Measurements from ENCODE around the gene ISM1. TPM values are rescaled to one million over a fixed set of nuclear protein-coding genes. Genes with fewer than 3 reads are reported as not detected.

ISM1 gene
- total RNA-seq, 6 donors from 2014 or later: 2.2 to 7.4 (median 2.3) TPM; not detected in 1

DNA sequence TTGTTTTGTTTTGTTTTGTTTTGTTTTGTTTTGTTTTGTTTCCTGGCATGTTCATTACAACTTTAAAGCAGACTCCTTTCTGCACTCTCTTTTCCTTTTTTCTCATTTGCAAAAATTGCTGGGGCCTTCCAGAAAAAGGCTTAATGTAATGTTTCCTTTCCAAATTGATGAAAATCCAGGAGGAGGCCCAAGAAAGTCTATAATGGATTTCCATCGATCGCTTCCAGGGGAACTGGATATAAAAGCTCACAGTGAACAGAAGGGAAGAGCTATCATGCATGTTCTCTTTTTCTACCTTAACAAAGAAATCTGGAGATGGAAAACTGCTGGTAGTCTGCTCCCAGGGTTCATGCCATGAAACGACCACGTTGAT, 28.7 kb downstream of the ISM1 start:
- Histone ChIP-seq H3K36me3 (no peaks in the 10 kb centered on the region), H3K4me3 (no peak overlapping the region), H3K27me3 (no peaks in the 10 kb centered on the region), H3K27ac (no peak overlapping the region), H3K9me3 (no peaks in the 10 kb centered on the region), H3K4me1 (no peaks in the 10 kb centered on the region)
- DNase-seq (no peak), ATAC-seq (ENCODE audit: low FRiP score in 2 of 2) (no peak)
- 82 to 90% methylated on average over 4 of the region's 4 CpGs for WGBS, 2 donors
- TF ChIP-seq POLR2AphosphoS5 (IDR thresholded peaks at IDR 0.05) (no peak), EP300 (IDR thresholded peaks at IDR 0.05) (no peak), POLR2A (IDR thresholded peaks at IDR 0.05) (no peak)
- TF ChIP-seq, protein P1, sequence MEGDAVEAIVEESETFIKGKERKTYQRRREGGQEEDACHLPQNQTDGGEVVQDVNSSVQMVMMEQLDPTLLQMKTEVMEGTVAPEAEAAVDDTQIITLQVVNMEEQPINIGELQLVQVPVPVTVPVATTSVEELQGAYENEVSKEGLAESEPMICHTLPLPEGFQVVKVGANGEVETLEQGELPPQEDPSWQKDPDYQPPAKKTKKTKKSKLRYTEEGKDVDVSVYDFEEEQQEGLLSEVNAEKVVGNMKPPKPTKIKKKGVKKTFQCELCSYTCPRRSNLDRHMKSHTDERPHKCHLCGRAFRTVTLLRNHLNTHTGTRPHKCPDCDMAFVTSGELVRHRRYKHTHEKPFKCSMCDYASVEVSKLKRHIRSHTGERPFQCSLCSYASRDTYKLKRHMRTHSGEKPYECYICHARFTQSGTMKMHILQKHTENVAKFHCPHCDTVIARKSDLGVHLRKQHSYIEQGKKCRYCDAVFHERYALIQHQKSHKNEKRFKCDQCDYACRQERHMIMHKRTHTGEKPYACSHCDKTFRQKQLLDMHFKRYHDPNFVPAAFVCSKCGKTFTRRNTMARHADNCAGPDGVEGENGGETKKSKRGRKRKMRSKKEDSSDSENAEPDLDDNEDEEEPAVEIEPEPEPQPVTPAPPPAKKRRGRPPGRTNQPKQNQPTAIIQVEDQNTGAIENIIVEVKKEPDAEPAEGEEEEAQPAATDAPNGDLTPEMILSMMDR (IDR thresholded peaks at IDR 0.05): no peak

DNA sequence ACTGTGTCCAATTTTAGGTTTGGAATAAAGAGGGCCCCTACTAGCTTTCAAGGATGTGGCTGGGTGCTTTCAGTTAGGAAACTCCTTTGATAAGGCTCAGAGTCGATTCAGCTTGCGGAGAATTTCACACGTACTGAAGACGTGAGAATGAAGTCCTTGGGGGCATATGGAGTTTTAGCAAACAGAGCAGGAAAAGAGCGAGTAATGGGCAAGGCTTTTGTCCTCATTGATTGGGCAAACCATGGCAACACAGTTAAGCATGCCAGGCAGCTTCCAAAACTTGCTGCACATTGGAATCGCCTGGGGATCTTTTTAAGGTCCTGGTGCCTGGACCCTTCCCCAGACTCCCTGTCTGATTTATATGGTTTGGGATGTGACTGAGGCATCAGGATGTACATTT, 29.2 kb downstream of the ISM1 start:
- WGBS, 2 donors: 87 to 92% methylated on average over 6 of the region's 6 CpGs
- Histone ChIP-seq H3K27ac (no peak overlapping the region), H3K27me3 (no peaks in the 10 kb centered on the region), H3K9me3 (no peaks in the 10 kb centered on the region), H3K4me1 (no peaks in the 10 kb centered on the region), H3K36me3 (no peaks in the 10 kb centered on the region), H3K4me3 (no peak overlapping the region)
- no peak for ATAC-seq (ENCODE audit: low FRiP score in 2 of 2)
- no peak for DNase-seq
- no peak for TF ChIP-seq EP300 (IDR thresholded peaks at IDR 0.05)
- no peak for TF ChIP-seq POLR2AphosphoS5 (IDR thresholded peaks at IDR 0.05)
- no peak for TF ChIP-seq POLR2A (IDR thresholded peaks at IDR 0.05)
- TF ChIP-seq, protein P1 (IDR thresholded peaks at IDR 0.05): no peak

DNA sequence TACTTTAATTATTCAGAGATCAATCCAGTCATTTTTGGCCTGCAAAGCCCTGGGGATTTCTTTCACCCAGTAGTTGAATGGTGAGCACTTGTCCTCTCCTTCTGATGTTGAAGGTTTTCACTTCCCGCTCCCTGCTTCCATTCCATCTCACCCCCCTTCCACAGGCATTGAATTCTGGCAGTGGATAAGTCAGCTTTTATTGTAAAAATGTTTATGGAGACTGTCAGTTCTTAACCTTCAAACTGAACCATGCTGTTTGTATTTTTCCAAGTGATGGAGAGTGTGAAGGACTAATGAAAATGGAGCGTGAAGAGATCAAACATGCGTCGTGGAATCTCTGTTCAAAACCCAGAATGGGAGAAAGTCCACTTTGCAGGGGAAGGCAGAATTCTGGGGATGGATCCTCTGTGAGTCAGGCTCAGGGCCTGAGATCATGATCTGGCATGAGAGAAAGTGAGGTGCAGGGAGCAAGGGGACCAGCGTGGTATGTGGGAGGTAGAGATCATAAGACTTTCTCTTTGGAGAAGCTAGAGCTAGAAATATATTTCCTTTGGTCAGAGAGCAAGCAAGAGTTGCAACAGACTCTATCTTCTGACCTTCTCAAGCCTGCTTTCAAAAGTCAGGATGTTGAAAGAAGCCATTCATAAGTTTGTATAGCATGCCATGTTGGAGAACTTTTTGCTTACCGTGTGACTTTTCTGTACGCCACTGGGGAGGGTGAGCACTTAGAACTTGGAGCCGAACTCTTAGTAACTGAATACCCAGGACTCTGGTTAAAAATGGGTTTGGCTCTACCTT, 30.2 kb downstream of the ISM1 start:
- peak in 1 of 2 donors; percentile 7 for ATAC-seq (ENCODE audit: low FRiP score in 2 of 2)
- 76 to 78% methylated on average over 8 of the region's 8 CpGs for WGBS, 2 donors

DNA sequence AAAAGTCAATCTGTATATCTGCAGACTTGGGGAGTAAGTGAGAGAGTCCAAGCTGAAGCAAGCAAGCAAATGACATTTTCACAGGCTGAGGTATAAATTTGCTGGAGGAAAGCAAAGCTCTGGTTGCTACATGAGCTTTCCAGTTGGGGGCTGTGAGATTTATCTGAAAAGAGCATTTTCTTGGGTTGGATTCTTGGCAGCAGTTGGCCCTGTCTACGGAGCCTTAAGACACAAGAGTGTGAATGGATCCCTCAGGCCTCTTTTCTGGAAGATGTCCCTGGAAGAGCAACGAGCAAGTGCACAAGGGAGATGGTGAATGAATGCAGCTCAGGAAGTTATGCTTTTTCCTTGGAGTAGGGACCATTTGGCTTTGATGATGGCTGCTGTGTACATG, 30.8 kb downstream of the ISM1 start:
- H3K4me3 ChIP-seq: no peak overlapping the region
- no peak overlapping the region for H3K27ac ChIP-seq
- 68 to 73% methylated on average over 2 of the region's 2 CpGs for WGBS, 2 donors
- TF ChIP-seq POLR2AphosphoS5 (IDR thresholded peaks at IDR 0.05) (no peak), EP300 (IDR thresholded peaks at IDR 0.05) (no peak), POLR2A (IDR thresholded peaks at IDR 0.05) (no peak)
- TF ChIP-seq, protein P1 (IDR thresholded peaks at IDR 0.05): no peak
- no peak for ATAC-seq (ENCODE audit: low FRiP score in 2 of 2)
- H3K27me3 ChIP-seq: no peaks in the 10 kb centered on the region
- no peaks in the 10 kb centered on the region for H3K4me1 ChIP-seq
- no peak for DNase-seq
- no peaks in the 10 kb centered on the region for H3K9me3 ChIP-seq
- H3K36me3 ChIP-seq: no peaks in the 10 kb centered on the region

More for the DNA sequence above, 30.2 kb downstream of the ISM1 start:
- no peak overlapping the region for H3K4me3 ChIP-seq
- no peaks in the 10 kb centered on the region for H3K27me3 ChIP-seq
- no peak overlapping the region for H3K27ac ChIP-seq
- H3K4me1 ChIP-seq: no peaks in the 10 kb centered on the region
- DNase-seq: no peak
- no peaks in the 10 kb centered on the region for H3K9me3 ChIP-seq
- TF ChIP-seq, protein P1 (IDR thresholded peaks at IDR 0.05): no peak
- TF ChIP-seq EP300 (IDR thresholded peaks at IDR 0.05) (no peak), POLR2AphosphoS5 (IDR thresholded peaks at IDR 0.05) (no peak), POLR2A (IDR thresholded peaks at IDR 0.05) (no peak)
- no peaks in the 10 kb centered on the region for H3K36me3 ChIP-seq

DNA sequence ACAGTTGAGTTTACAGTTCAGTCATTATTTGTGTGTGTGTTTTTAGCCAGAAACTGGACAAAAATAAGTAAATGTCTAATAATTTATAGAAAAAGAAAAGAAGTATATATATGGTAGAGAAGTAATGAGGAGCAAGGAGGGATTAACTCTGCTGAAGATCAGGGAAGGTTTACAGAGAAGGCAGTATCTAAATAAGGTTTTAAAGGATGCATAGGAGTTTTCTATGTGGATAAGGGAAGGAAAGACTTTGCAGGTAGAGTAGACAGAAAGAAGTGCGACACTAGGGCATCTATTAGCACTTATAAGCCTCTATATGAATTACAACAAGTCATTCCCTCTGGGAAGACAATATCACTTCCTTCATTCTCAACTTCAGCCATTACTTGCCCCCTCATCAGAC, 34.3 kb downstream of the ISM1 start:
- ATAC-seq (ENCODE audit: low FRiP score in 2 of 2): no peak
- Histone ChIP-seq H3K27me3 (no peaks in the 10 kb centered on the region), H3K4me3 (no peak overlapping the region), H3K9me3 (no peaks in the 10 kb centered on the region), H3K36me3 (no peaks in the 10 kb centered on the region), H3K27ac (no peak overlapping the region), H3K4me1 (no peaks in the 10 kb centered on the region)
- WGBS, 2 donors: 95 to 97% methylated on average over 1 of the region's 1 CpG
- TF ChIP-seq POLR2A (IDR thresholded peaks at IDR 0.05) (no peak), POLR2AphosphoS5 (IDR thresholded peaks at IDR 0.05) (no peak), EP300 (IDR thresholded peaks at IDR 0.05) (no peak)
- TF ChIP-seq, protein P1 (IDR thresholded peaks at IDR 0.05): no peak
- DNase-seq: no peak

All from upper lobe of left lung (tissue), 6 donors.